Suprapubic skin (tissue), 4 donors: ENCODE data around the gene FOXJ1. TPM values are rescaled to one million over a fixed set of nuclear protein-coding genes. Genes with fewer than 3 reads are reported as not detected.

Source experiments
- DNase-seq, 2 donors: peaks; one replicate each; pipeline ENCODE4 v3.0.0-alpha.2; 2019; ENCODE audit warnings: low spot score in 2 of 2
- H3K27ac ChIP-seq: fragments of 200-600 bp; sonication (generic); one replicate; pipeline ENCODE4 v1.5.1; 2019
- H3K27me3 ChIP-seq: fragments of 200-600 bp; sonication (generic); one replicate; pipeline ENCODE4 v1.5.1; 2019
- H3K36me3 ChIP-seq: fragments of 200-600 bp; sonication (generic); one replicate; pipeline ENCODE4 v1.5.1; 2019
- H3K4me1 ChIP-seq: fragments of 200-600 bp; sonication (generic); one replicate; pipeline ENCODE4 v1.5.1; 2019
- H3K4me3 ChIP-seq: fragments of 200-600 bp; sonication (generic); one replicate; pipeline ENCODE4 v1.5.1; 2019; ENCODE audit warnings: mild to moderate bottlenecking
- H3K9me3 ChIP-seq: fragments of 200-600 bp; sonication (generic); one replicate; pipeline ENCODE4 v1.5.1; 2019
- EP300 ChIP-seq: sonication (generic); formaldehyde crosslinking; IDR thresholded peaks from one replicate; pipeline ENCODE4 v1.6.1; 2017; ENCODE audit warnings: antibody characterized with exemption
- POLR2A ChIP-seq, 2 donors: fragments of 450-650 bp; IDR thresholded peaks; one replicate each; pipeline ENCODE4 v1.6.1; 2017; ENCODE audit warnings: antibody characterized with exemption in 2 of 2, mild to moderate bottlenecking in 2 of 2, moderate library complexity in 2 of 2
- POLR2AphosphoS5 ChIP-seq, 3 donors: sonication (generic); formaldehyde crosslinking; IDR thresholded peaks; one replicate each; pipeline ENCODE4 v1.6.1; 2017; ENCODE audit warnings: antibody characterized with exemption in 3 of 3
- WGBS: methylation state at CpG from one replicate; pipeline ENCODE4 v1.1.5; 2018; 5-methylcytosine and 5-hydroxymethylcytosine counted together
- total RNA-seq, 4 donors: library from RNA; depleted of rRNA; stranded (reverse); fragments of >200 nt; gene quantifications; one replicate each; pipeline ENCODE4 v1.1.0, GENCODE V29; 2016
- TF ChIP-seq, protein P1 (sequence below), 2 donors: fragments of 200-600 bp in 1 of 2; fragments of 450-650 bp in 1 of 2; sonication (generic) in 1 of 2; IDR thresholded peaks; one replicate each; pipeline ENCODE4 v1.5.1; 2016 to 2019; ENCODE audit warnings: antibody characterized with exemption in 2 of 2, mild to moderate bottlenecking in 1 of 2, moderate library complexity in 1 of 2

Gene FOXJ1
- total RNA-seq, 4 donors from 2014 or later = 2.1 to 3.6 (median 2.9) TPM

DNA sequence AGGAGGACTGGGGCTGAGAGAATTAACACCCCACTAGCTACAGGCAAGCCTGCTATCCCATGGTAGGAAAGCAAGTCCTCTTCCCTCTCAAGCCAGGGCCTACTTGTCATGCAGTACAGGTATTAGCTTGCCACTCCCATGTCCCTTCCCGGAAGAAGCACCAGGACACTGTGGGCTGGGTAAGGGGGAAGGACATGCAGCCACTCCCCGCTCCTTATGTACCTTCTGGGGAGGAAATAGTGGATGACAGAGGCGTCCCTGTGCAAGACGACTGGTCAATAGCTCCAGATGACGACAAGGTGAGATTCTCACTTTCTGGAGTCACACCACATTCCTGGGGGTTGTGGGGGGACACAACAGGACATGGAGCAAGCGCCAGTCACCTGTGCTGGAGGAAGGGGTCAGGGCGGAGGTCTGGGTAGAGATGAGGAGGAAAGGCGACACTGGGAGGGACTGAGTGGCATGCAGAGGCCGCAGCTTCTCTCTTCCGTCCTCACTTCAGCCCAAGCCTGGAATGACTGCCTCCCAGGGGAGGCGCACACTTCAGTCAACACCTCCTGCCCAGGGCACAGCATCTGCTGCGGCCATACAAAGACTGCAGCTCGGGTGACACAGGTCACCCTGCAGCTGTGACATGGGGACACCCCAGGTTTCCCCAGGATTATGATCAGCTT, 15.1 kb upstream of the FOXJ1 start:
- 75% methylated on average over 10 of the region's 13 CpGs for WGBS
- H3K4me3 ChIP-seq = no peak overlapping the region
- TF ChIP-seq EP300 (no peak), POLR2AphosphoS5 (IDR thresholded peaks at IDR 0.05) (no peak), POLR2A (IDR thresholded peaks at IDR 0.05) (no peak)
- TF ChIP-seq, protein P1, sequence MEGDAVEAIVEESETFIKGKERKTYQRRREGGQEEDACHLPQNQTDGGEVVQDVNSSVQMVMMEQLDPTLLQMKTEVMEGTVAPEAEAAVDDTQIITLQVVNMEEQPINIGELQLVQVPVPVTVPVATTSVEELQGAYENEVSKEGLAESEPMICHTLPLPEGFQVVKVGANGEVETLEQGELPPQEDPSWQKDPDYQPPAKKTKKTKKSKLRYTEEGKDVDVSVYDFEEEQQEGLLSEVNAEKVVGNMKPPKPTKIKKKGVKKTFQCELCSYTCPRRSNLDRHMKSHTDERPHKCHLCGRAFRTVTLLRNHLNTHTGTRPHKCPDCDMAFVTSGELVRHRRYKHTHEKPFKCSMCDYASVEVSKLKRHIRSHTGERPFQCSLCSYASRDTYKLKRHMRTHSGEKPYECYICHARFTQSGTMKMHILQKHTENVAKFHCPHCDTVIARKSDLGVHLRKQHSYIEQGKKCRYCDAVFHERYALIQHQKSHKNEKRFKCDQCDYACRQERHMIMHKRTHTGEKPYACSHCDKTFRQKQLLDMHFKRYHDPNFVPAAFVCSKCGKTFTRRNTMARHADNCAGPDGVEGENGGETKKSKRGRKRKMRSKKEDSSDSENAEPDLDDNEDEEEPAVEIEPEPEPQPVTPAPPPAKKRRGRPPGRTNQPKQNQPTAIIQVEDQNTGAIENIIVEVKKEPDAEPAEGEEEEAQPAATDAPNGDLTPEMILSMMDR (IDR thresholded peaks at IDR 0.05) = no peak
- no peaks in the 10 kb centered on the region for H3K36me3 ChIP-seq
- H3K9me3 ChIP-seq = no peaks in the 10 kb centered on the region
- no peak overlapping the region for H3K27ac ChIP-seq
- peak in 1 of 2 donors; percentile 60 for DNase-seq
- no peaks in the 10 kb centered on the region for H3K27me3 ChIP-seq
- H3K4me1 ChIP-seq = no peaks in the 10 kb centered on the region

DNA sequence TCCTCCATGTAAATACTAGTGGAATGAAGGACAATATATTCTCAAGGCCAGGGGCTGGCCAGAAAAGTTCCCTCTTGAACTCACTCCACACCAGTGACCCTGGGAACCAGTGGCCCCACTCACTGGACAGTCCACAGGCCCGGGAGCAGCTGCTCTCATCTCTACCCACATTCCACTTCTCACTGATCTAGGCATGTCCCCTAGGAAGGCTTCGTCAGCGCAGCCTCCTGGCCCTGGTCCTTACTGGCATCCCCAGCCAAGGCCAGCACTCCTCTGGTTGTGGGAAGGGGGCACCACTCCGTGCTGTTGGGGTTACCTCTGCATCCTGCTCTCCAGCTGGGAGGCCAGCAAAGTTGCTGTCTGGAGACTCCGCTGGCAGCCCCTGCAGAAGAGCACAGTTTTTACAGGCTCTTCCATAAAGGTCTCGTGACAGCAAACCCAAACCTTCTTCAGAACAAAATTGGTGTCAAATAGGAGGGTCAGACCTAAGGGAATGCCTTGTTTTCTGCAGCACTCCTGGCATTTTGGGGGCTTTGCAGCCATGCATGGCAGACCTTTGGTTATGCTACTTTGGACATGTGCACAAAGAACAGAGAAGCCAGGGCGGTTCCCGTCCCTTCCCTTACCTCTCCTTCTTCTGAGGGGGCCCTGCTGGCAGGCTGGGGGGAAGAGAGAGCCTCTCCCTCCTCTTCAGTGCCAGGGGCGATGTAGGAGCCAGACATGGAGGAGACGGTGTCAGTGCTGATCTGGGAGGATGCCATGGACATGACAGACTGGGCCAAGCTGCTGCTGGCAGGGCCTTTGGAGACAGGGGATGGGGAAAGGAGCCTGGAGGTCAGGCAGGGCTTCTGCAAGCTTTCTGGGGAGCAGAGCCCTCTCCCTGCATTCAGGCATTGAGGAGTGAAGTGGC, 14.1 kb upstream of the FOXJ1 start:
- Histone ChIP-seq H3K27ac (no peak overlapping the region), H3K4me3 (no peak overlapping the region), H3K9me3 (no peaks in the 10 kb centered on the region), H3K27me3 (no peaks in the 10 kb centered on the region), H3K36me3 (no peaks in the 10 kb centered on the region), H3K4me1 (no peaks in the 10 kb centered on the region)
- TF ChIP-seq POLR2A (IDR thresholded peaks at IDR 0.05) (no peak), EP300 (no peak), POLR2AphosphoS5 (IDR thresholded peaks at IDR 0.05) (no peak)
- TF ChIP-seq, protein P1 (IDR thresholded peaks at IDR 0.05) = no peak
- peak; percentile 28 to 71 for DNase-seq
- 77% methylated on average over 8 of the region's 10 CpGs for WGBS

DNA sequence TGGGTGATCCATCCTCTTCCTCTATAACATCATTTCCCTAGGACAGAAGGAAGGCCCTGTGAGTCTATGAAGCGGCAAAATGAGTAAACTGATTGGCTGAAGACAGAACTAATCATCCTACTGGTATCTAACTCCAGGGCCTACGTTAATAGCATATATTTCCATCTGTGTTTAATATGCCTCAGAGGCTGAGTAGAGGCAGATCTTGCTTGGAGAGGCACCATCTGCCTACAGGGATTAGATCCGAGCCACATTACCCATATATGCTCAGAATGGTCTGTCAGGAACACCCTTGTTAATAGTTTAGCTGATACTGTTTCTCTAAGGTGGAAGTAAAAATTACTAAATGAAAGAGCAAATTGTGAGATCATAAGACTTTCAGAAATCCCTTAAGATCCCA, 13.2 kb upstream of the FOXJ1 start:
- TF ChIP-seq POLR2A (IDR thresholded peaks at IDR 0.05) (no peak), POLR2AphosphoS5 (IDR thresholded peaks at IDR 0.05) (no peak), EP300 (no peak)
- TF ChIP-seq, protein P1 (IDR thresholded peaks at IDR 0.05) = no peak
- WGBS = 93% methylated on average over 3 of the region's 3 CpGs
- no peak overlapping the region for H3K4me3 ChIP-seq
- no peaks in the 10 kb centered on the region for H3K4me1 ChIP-seq
- no peak overlapping the region for H3K27ac ChIP-seq
- H3K9me3 ChIP-seq = no peaks in the 10 kb centered on the region
- no peak for DNase-seq
- no peaks in the 10 kb centered on the region for H3K27me3 ChIP-seq
- H3K36me3 ChIP-seq = no peaks in the 10 kb centered on the region

DNA sequence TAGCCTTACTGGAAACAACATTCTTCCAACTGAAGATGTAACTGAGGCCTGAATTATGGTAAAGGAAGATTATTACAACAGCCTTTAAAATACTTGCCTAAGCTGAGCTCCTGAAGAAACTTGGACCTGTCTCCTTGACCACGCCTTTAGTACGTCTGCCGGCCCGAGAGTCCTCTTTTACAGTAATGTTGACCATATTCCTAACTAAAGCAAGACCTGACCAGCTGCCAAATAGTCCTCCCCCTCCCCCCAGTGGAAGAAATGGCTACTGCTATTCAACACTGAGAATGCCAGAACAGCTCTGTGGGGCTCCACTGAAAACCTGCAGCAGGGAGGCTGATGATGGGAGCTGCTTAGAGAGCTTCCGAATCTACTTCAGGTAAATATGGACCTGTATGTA, 12.6 kb upstream of the FOXJ1 start:
- Histone ChIP-seq H3K4me3 (no peak overlapping the region), H3K9me3 (no peaks in the 10 kb centered on the region), H3K27me3 (no peaks in the 10 kb centered on the region), H3K4me1 (no peaks in the 10 kb centered on the region), H3K36me3 (no peaks in the 10 kb centered on the region), H3K27ac (no peak overlapping the region)
- 83% methylated on average over 5 of the region's 5 CpGs for WGBS
- DNase-seq = peak in 1 of 2 donors; percentile 67
- TF ChIP-seq EP300 (no peak), POLR2A (IDR thresholded peaks at IDR 0.05) (no peak), POLR2AphosphoS5 (IDR thresholded peaks at IDR 0.05) (no peak)
- TF ChIP-seq, protein P1 (IDR thresholded peaks at IDR 0.05) = no peak

DNA sequence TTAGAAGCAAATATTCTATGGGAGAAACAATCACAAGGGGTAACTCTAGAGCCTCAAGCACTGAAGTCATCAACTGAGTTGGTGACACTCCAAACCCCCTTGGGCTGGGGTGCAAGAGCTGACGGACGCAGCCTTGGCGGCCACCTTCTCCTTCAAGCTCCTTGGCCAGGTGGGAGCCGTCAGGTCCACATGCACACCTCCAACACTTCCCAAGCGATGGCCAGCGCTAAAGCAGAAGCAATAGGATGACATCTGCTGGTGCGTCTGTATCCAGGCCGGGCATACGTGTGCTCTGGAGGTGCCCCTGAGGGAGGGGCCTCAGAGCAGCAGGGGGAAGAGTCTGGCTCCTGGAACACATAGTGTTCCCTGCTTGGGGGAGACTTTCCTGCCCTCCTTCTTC, 12.2 kb upstream of the FOXJ1 start:
- 90% methylated on average over 4 of the region's 9 CpGs for WGBS
- DNase-seq = peak in 1 of 2 donors; percentile 58
- H3K4me3 ChIP-seq = no peak overlapping the region
- H3K4me1 ChIP-seq = no peaks in the 10 kb centered on the region
- TF ChIP-seq POLR2A (IDR thresholded peaks at IDR 0.05) (no peak), EP300 (no peak), POLR2AphosphoS5 (IDR thresholded peaks at IDR 0.05) (no peak)
- TF ChIP-seq, protein P1 (IDR thresholded peaks at IDR 0.05) = no peak
- H3K27ac ChIP-seq = no peak overlapping the region
- H3K36me3 ChIP-seq = no peaks in the 10 kb centered on the region
- H3K9me3 ChIP-seq = no peaks in the 10 kb centered on the region
- H3K27me3 ChIP-seq = no peaks in the 10 kb centered on the region
